ENCODE results near the gene METTL27.

- TF ChIP-seq TAF1 (IDR thresholded peaks at IDR 0.05; ENCODE audit: borderline replicate concordance, insufficient read depth, low read length) (no peak), SIN3A (IDR thresholded peaks at IDR 0.05; ENCODE audit: borderline replicate concordance, insufficient read depth, low read length) (no peak), POLR2AphosphoS5 (IDR thresholded peaks at IDR 0.05; ENCODE audit: low read depth, low read length) (no peak)
- TF ChIP-seq, protein P1, sequence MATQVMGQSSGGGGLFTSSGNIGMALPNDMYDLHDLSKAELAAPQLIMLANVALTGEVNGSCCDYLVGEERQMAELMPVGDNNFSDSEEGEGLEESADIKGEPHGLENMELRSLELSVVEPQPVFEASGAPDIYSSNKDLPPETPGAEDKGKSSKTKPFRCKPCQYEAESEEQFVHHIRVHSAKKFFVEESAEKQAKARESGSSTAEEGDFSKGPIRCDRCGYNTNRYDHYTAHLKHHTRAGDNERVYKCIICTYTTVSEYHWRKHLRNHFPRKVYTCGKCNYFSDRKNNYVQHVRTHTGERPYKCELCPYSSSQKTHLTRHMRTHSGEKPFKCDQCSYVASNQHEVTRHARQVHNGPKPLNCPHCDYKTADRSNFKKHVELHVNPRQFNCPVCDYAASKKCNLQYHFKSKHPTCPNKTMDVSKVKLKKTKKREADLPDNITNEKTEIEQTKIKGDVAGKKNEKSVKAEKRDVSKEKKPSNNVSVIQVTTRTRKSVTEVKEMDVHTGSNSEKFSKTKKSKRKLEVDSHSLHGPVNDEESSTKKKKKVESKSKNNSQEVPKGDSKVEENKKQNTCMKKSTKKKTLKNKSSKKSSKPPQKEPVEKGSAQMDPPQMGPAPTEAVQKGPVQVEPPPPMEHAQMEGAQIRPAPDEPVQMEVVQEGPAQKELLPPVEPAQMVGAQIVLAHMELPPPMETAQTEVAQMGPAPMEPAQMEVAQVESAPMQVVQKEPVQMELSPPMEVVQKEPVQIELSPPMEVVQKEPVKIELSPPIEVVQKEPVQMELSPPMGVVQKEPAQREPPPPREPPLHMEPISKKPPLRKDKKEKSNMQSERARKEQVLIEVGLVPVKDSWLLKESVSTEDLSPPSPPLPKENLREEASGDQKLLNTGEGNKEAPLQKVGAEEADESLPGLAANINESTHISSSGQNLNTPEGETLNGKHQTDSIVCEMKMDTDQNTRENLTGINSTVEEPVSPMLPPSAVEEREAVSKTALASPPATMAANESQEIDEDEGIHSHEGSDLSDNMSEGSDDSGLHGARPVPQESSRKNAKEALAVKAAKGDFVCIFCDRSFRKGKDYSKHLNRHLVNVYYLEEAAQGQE (IDR thresholded peaks at IDR 0.05; ENCODE audit: insufficient read depth in 1 of 2, low read depth in 2 of 2, low read length in 2 of 2), result no peak
Measured at GRCh38 chr7:73860859-73861258, 18.5 kb upstream of the METTL27 start, which contains the start of gene TMEM270.
